GM21528 (cell line): Measurements from ENCODE around the gene NDUFB11.

Experiments used
- ATAC-seq: cut with Tn5 transposase; IDR thresholded peaks from one replicate; pipeline ENCODE4 v1.9.1; 2021; ENCODE audit warnings: mild to moderate bottlenecking, moderate library complexity; ENCODE audit not compliant: unreplicated experiment, low FRiP score

The NDUFB11 gene

GRCh38 chrX:47093860-47094259 is 50.6 kb downstream of the NDUFB11 start:
- ATAC-seq = no peak

GRCh38 chrX:47093248-47093647 is 51.3 kb downstream of the NDUFB11 start:
- no peak for ATAC-seq
